K562 (cell line): Measurements from ENCODE around the gene PRXL2B. TPM values are rescaled to one million over a fixed set of nuclear protein-coding genes. Genes with fewer than 3 reads are reported as not detected.

Source experiments
- ARID1B ChIP-seq: fragments of 450-650 bp; IDR thresholded peaks from 2 replicates; pipeline ENCODE4 v1.6.1; 2016; ENCODE audit warnings: antibody characterized with exemption, mild to moderate bottlenecking, inconsistent platforms
- ARNT ChIP-seq, 2 experiments: fragments of 450-650 bp; IDR thresholded peaks; 2 replicates each; pipeline ENCODE4 v1.6.1; 2016; ENCODE audit warnings: mild to moderate bottlenecking in 1 of 2
- ASH1L ChIP-seq: fragments of 450-650 bp; IDR thresholded peaks from 2 replicates; pipeline ENCODE4 v1.6.1; 2018; ENCODE audit warnings: borderline replicate concordance, mild to moderate bottlenecking, low read depth; ENCODE audit not compliant: partially characterized antibody
- CBX1 ChIP-seq: sonication (generic); IDR thresholded peaks from 2 replicates; pipeline ENCODE4 v1.6.1; 2016; ENCODE audit warnings: antibody characterized with exemption, low read depth, mild to moderate bottlenecking
- CBX2 ChIP-seq: fragments of 200-600 bp; sonication (generic); IDR thresholded peaks from one replicate; pipeline ENCODE4 v1.6.1; 2012; ENCODE audit warnings: mild to moderate bottlenecking, low read length, inconsistent platforms; ENCODE audit not compliant: insufficient read depth, poor library complexity, severe bottlenecking
- GATAD2B ChIP-seq: fragments of 450-650 bp; IDR thresholded peaks from 2 replicates; pipeline ENCODE4 v1.6.1; 2017; ENCODE audit warnings: mild to moderate bottlenecking, borderline replicate concordance
- HOXB6 ChIP-seq: fragments of 250-450 bp; sonication (Bioruptor Pico); IDR thresholded peaks from 2 replicates; pipeline ENCODE4 v1.5.1; 2022; ENCODE audit warnings: mild to moderate bottlenecking, borderline replicate concordance
- JUN ChIP-seq, 2 experiments: sonication (generic) in 1 of 2; formaldehyde crosslinking in 1 of 2; IDR thresholded peaks; 2 replicates each; pipeline versions ENCODE4 v1.6.1 to v1.8.0; 2012 to 2022; ENCODE audit warnings: borderline replicate concordance in 2 of 2, mild to moderate bottlenecking in 2 of 2, improper control_type of control experiment in 1 of 2, low read depth in 1 of 2, low read length in 1 of 2, missing genetic modification reagents in 1 of 2
- KLF6 ChIP-seq: fragments of 250-450 bp; sonication (Bioruptor Pico); IDR thresholded peaks from 2 replicates; pipeline ENCODE4 v1.4.0; 2020; ENCODE audit warnings: mild to moderate bottlenecking, moderate library complexity, borderline replicate concordance
- MEF2A ChIP-seq: IDR thresholded peaks from 2 replicates; pipeline ENCODE4 v1.6.1; 2011; ENCODE audit warnings: low read depth, mild to moderate bottlenecking, low read length, moderate library complexity; ENCODE audit not compliant: control insufficient read depth
- PTTG1 ChIP-seq: fragments of 450-650 bp; IDR thresholded peaks from 2 replicates; pipeline ENCODE4 v1.6.1; 2016; ENCODE audit warnings: low read depth, mild to moderate bottlenecking, missing genetic modification characterization, missing compliant biosample characterization
- U2AF1 ChIP-seq: fragments of 200-400 bp; formaldehyde crosslinking; optimal IDR thresholded peaks from 2 replicates; pipeline ENCODE3; 2017; ENCODE audit warnings: mild to moderate bottlenecking, low read depth, low read length, moderate library complexity
- ZBTB1 ChIP-seq: sonication (generic); formaldehyde crosslinking; IDR thresholded peaks from 2 replicates; pipeline ENCODE4 v1.8.1; 2023; ENCODE audit warnings: missing genetic modification reagents, low read depth, mild to moderate bottlenecking, borderline replicate concordance
- polyA plus RNA-seq, 8 experiments: library from polyadenylated mRNA; depleted of rRNA in 4 of 8; stranded (reverse) in 5 of 8; unstranded in 3 of 8; fragments of >200 nt; fragmentation: Nextera tagmentation in 2 of 8; fragmentation: Illumina TruSeq in 1 of 8; extraction: Ambion mirVana in 2 of 8; extraction: Trizol in 1 of 8; gene quantifications; 2 replicates each; pipeline versions ENCODE4 v1.2.1 to v1.2.3, GENCODE V29; 2011 to 2014; ENCODE audit warnings: inconsistent platforms in 1 of 8, missing spikeins in 1 of 8
- total RNA-seq, 7 experiments: library from RNA; depleted of rRNA in 6 of 7; stranded (reverse); fragments of >200 nt in 6 of 7; fragmentation: Illumina TruSeq in 2 of 7; extraction: Trizol in 2 of 7; gene quantifications; 2 replicates each; pipeline versions ENCODE4 v1.2.1 to v1.2.3, GENCODE V29; 2011 to 2021; ENCODE audit warnings: low replicate concordance in 1 of 7
- TF ChIP-seq, protein P1 (sequence below): sonication (generic); IDR thresholded peaks from 2 replicates; pipeline ENCODE4 v1.6.1; 2016
- TF ChIP-seq, protein P2 (sequence below): sonication (generic); formaldehyde crosslinking; IDR thresholded peaks from 2 replicates; pipeline ENCODE4 v1.8.1; 2023; ENCODE audit warnings: missing genetic modification reagents, mild to moderate bottlenecking, borderline replicate concordance
- TF ChIP-seq, protein P3 (sequence below): fragments of 450-650 bp; IDR thresholded peaks from 2 replicates; pipeline ENCODE4 v1.6.1; 2017; ENCODE audit warnings: antibody characterized with exemption, mild to moderate bottlenecking

PRXL2B gene
- total and polyA plus RNA-seq, 9 of the 15 experiments (the other 6 are each of a cell fraction or from before 2014, with no cell fraction given), result 0.99 to 25.3 (median 11.8) TPM

DNA sequence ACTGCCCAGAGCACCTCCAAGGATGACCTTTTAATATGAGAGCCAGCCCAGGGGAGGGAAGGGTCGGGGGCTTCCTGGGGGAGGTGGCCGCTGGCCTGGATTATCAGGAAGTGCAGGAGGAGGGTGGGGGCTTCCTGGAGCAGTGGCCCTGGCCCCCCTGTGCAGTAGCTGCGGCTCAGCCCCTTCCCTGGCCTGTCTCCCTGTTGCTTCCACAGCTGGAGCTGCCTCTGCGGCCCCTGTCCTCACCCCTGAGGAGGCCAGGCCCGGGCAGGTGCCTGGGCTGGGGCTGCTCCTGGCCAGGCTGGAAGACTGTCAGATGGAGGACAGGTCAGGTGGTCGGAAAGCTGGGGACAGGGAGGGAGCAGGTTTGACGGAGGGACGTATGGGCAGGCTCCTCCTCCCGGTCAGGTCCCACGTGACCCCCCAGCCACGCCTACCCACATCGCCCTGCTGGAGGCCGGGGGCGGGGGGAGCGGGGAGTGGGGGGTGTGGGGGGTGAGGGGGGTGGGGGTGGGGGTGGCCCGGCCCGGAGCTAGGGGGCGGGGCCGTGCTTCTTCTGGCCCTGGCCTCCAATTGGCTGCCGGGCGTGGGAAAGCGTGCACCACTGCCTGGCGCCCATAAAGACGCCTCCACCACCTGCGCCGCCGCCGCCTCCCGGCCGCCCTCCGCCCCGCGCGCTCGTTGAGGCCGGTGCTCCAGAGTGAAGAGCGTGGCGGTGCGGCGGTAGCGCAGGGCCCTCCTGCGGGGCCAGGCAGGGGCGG is 40.6 kb upstream of the PRXL2B start (continued):
- TF ChIP-seq U2AF1, result no peak
- TF ChIP-seq, protein P1, sequence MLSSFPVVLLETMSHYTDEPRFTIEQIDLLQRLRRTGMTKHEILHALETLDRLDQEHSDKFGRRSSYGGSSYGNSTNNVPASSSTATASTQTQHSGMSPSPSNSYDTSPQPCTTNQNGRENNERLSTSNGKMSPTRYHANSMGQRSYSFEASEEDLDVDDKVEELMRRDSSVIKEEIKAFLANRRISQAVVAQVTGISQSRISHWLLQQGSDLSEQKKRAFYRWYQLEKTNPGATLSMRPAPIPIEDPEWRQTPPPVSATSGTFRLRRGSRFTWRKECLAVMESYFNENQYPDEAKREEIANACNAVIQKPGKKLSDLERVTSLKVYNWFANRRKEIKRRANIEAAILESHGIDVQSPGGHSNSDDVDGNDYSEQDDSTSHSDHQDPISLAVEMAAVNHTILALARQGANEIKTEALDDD, result no peak
- no peak for TF ChIP-seq ASH1L
- no peak for TF ChIP-seq KLF6 (CRISPR knock-in tag)
- TF ChIP-seq CBX2, result no peak
- no peak for TF ChIP-seq HOXB6 (CRISPR knock-in tag)
- peak; percentile 54; the same call in 1 of the 2 replicates for TF ChIP-seq CBX1
- TF ChIP-seq ARID1B, result 0 out of 2 replicates have a peak, but pooled peaks have one; percentile 8
- TF ChIP-seq, protein P2, sequence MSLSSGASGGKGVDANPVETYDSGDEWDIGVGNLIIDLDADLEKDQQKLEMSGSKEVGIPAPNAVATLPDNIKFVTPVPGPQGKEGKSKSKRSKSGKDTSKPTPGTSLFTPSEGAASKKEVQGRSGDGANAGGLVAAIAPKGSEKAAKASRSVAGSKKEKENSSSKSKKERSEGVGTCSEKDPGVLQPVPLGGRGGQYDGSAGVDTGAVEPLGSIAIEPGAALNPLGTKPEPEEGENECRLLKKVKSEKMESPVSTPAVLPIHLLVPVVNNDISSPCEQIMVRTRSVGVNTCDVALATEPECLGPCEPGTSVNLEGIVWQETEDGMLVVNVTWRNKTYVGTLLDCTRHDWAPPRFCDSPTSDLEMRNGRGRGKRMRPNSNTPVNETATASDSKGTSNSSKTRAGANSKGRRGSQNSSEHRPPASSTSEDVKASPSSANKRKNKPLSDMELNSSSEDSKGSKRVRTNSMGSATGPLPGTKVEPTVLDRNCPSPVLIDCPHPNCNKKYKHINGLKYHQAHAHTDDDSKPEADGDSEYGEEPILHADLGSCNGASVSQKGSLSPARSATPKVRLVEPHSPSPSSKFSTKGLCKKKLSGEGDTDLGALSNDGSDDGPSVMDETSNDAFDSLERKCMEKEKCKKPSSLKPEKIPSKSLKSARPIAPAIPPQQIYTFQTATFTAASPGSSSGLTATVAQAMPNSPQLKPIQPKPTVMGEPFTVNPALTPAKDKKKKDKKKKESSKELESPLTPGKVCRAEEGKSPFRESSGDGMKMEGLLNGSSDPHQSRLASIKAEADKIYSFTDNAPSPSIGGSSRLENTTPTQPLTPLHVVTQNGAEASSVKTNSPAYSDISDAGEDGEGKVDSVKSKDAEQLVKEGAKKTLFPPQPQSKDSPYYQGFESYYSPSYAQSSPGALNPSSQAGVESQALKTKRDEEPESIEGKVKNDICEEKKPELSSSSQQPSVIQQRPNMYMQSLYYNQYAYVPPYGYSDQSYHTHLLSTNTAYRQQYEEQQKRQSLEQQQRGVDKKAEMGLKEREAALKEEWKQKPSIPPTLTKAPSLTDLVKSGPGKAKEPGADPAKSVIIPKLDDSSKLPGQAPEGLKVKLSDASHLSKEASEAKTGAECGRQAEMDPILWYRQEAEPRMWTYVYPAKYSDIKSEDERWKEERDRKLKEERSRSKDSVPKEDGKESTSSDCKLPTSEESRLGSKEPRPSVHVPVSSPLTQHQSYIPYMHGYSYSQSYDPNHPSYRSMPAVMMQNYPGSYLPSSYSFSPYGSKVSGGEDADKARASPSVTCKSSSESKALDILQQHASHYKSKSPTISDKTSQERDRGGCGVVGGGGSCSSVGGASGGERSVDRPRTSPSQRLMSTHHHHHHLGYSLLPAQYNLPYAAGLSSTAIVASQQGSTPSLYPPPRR, result no peak
- TF ChIP-seq GATAD2B, result no peak
- no peak for TF ChIP-seq ZBTB1 (CRISPR knock-in tag)
- no peak for TF ChIP-seq PTTG1
- no peak for TF ChIP-seq ARNT (IDR thresholded peaks at IDR 0.05)
- TF ChIP-seq, protein P3, sequence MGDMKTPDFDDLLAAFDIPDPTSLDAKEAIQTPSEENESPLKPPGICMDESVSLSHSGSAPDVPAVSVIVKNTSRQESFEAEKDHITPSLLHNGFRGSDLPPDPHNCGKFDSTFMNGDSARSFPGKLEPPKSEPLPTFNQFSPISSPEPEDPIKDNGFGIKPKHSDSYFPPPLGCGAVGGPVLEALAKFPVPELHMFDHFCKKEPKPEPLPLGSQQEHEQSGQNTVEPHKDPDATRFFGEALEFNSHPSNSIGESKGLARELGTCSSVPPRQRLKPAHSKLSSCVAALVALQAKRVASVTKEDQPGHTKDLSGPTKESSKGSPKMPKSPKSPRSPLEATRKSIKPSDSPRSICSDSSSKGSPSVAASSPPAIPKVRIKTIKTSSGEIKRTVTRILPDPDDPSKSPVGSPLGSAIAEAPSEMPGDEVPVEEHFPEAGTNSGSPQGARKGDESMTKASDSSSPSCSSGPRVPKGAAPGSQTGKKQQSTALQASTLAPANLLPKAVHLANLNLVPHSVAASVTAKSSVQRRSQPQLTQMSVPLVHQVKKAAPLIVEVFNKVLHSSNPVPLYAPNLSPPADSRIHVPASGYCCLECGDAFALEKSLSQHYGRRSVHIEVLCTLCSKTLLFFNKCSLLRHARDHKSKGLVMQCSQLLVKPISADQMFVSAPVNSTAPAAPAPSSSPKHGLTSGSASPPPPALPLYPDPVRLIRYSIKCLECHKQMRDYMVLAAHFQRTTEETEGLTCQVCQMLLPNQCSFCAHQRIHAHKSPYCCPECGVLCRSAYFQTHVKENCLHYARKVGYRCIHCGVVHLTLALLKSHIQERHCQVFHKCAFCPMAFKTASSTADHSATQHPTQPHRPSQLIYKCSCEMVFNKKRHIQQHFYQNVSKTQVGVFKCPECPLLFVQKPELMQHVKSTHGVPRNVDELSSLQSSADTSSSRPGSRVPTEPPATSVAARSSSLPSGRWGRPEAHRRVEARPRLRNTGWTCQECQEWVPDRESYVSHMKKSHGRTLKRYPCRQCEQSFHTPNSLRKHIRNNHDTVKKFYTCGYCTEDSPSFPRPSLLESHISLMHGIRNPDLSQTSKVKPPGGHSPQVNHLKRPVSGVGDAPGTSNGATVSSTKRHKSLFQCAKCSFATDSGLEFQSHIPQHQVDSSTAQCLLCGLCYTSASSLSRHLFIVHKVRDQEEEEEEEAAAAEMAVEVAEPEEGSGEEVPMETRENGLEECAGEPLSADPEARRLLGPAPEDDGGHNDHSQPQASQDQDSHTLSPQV, result 0 out of 2 replicates have a peak, but pooled peaks have one; percentile 51
- no peak for TF ChIP-seq MEF2A
- no peak for TF ChIP-seq JUN (IDR thresholded peaks at IDR 0.05; ENCODE audit: borderline replicate concordance, low read depth, low read length)
- TF ChIP-seq JUN (CRISPR knock-in tag; IDR thresholded peaks at IDR 0.05; ENCODE audit: borderline replicate concordance), result no peak
